GM21526 (cell line): ENCODE data around the gene SUSD1.

ENCODE experiments used
- ATAC-seq: cut with Tn5 transposase; IDR thresholded peaks from one replicate; pipeline ENCODE4 v1.9.1; 2021; ENCODE audit warnings: moderate library complexity; ENCODE audit not compliant: unreplicated experiment, low FRiP score

Gene SUSD1

GRCh38 chr9:112174222-112174964 is 704 bp downstream of the SUSD1 start:
- peak; percentile 79 for ATAC-seq

- no peak for ATAC-seq
Observed at GRCh38 chr9:112173489-112174221, 1.4 kb downstream of the SUSD1 start.

GRCh38 chr9:112170968-112171367 is 4.1 kb downstream of the SUSD1 start:
- ATAC-seq = no peak

- no peak for ATAC-seq
Observed at GRCh38 chr9:112170235-112170634, 4.9 kb downstream of the SUSD1 start.

GRCh38 chr9:112169368-112169767 is 5.7 kb downstream of the SUSD1 start:
- ATAC-seq = no peak

- no peak for ATAC-seq
Observed at GRCh38 chr9:112168197-112168596, 6.9 kb downstream of the SUSD1 start.

GRCh38 chr9:112166176-112167140 is 8.6 kb downstream of the SUSD1 start:
- no peak for ATAC-seq

GRCh38 chr9:112162621-112163413 is 12.3 kb downstream of the SUSD1 start:
- ATAC-seq = no peak

- ATAC-seq = no peak
Observed at GRCh38 chr9:112159781-112160180, 15.3 kb downstream of the SUSD1 start.

GRCh38 chr9:112158656-112159367 is 16.3 kb downstream of the SUSD1 start:
- ATAC-seq = no peak

GRCh38 chr9:112157961-112158360 is 17.1 kb downstream of the SUSD1 start:
- no peak for ATAC-seq

GRCh38 chr9:112157087-112157486 is 18.0 kb downstream of the SUSD1 start:
- no peak for ATAC-seq

- ATAC-seq = no peak
Observed at GRCh38 chr9:112149211-112149610, 25.9 kb downstream of the SUSD1 start.

- no peak for ATAC-seq
Observed at GRCh38 chr9:112145886-112146285, 29.2 kb downstream of the SUSD1 start.

GRCh38 chr9:112144807-112145206 is 30.3 kb downstream of the SUSD1 start:
- no peak for ATAC-seq

- ATAC-seq = no peak
Observed at GRCh38 chr9:112142420-112142819, 32.7 kb downstream of the SUSD1 start.

GRCh38 chr9:112140936-112141335 is 34.2 kb downstream of the SUSD1 start:
- ATAC-seq = no peak

- no peak for ATAC-seq
Observed at GRCh38 chr9:112137066-112137465, 38.0 kb downstream of the SUSD1 start.

GRCh38 chr9:112135706-112136105 is 39.4 kb downstream of the SUSD1 start:
- no peak for ATAC-seq
